GM12878 (cell line): ENCODE results near the gene ESRRB. TPM values are rescaled to one million over a fixed set of nuclear protein-coding genes. Genes with fewer than 3 reads are reported as not detected.

Experiments
- ATAC-seq: fragments of 200-7000 bp; cut with Tn5 transposase; 3 replicates; pipeline ENCODE4 v1.9.1; 2020; ENCODE audit warnings: mild to moderate bottlenecking, moderate library complexity
- BruUV-seq: library from RNA; stranded (reverse); fragments of 400-500 nt; replicated peaks from 2 replicates; lab custom pipeline; 2021; lab: Mats Ljungman, UMichigan
- CTCF ChIA-PET: fragments of 300-600 bp; sonication (Branson Sonifier 250); formaldehyde crosslinking; extraction: SDS; loops from one replicate; lab custom pipeline; 2021; ENCODE audit warnings: inconsistent platforms; lab: Yijun Ruan, JAX
- POLR2A ChIA-PET: fragments of 350-600 bp; formaldehyde crosslinking; extraction: SDS; loops from one replicate; lab custom pipeline; 2021; ENCODE audit warnings: inconsistent platforms; lab: Charles Lee
- RAD21 ChIA-PET: fragments of 300-600 bp; sonication (Branson Sonifier 250); formaldehyde crosslinking; loops from one replicate; lab custom pipeline; 2023; ENCODE audit warnings: antibody characterized with exemption; ENCODE audit not compliant: unreplicated experiment; lab: Charles Lee
- SMC1A ChIA-PET: fragments of 300-600 bp; sonication (Branson Sonifier 250); formaldehyde crosslinking; loops from one replicate; lab custom pipeline; 2023; ENCODE audit not compliant: unreplicated experiment, uncharacterized antibody; lab: Charles Lee
- DNase-seq: peaks from one replicate; pipeline ENCODE4 v3.0.0-alpha.2; 2011; ENCODE audit warnings: low read depth, low spot score
- FAIRE-seq: peaks from 3 replicates; lab custom pipeline; 2011; peaks lifted over from hg19 to GRCh38; lab: Jason Lieb, UNC
- H2AFZ ChIP-seq: 2 replicates; pipeline ENCODE4 v1.6.0; 2011; ENCODE audit warnings: low read depth, low read length, control low read depth; ENCODE audit not compliant: control insufficient read depth
- H3K27ac ChIP-seq: 2 replicates; pipeline ENCODE4 v1.5.1; 2011; ENCODE audit warnings: control low read depth; ENCODE audit not compliant: control insufficient read depth, insufficient read depth
- H3K27me3 ChIP-seq, 2 experiments: replicated peaks in 1 of 2; 2 replicates each; pipeline versions ENCODE4 v1.6.0 to v1.6.1; 2011; ENCODE audit warnings: low read length in 1 of 2; ENCODE audit not compliant: control insufficient read depth in 2 of 2, insufficient read depth in 2 of 2
- H3K36me3 ChIP-seq, 2 experiments: 2 replicates each; pipeline ENCODE4 v1.5.1; 2011; ENCODE audit warnings: low read length in 1 of 2; ENCODE audit not compliant: control insufficient read depth in 2 of 2, insufficient read depth in 2 of 2
- H3K4me1 ChIP-seq: 2 replicates; pipeline ENCODE4 v1.6.1; 2011; ENCODE audit warnings: mild to moderate bottlenecking, low read length, moderate library complexity, mixed read lengths; ENCODE audit not compliant: control insufficient read depth, insufficient read depth
- H3K4me2 ChIP-seq: 2 replicates; pipeline ENCODE4 v1.6.0; 2011; ENCODE audit warnings: control low read depth; ENCODE audit not compliant: control insufficient read depth, insufficient read depth
- H3K4me3 ChIP-seq: fragments of 200-600 bp; sonication (generic); 2 replicates; pipeline ENCODE4 v1.5.1; 2016
- H3K79me2 ChIP-seq: 2 replicates; pipeline ENCODE4 v1.6.0; 2011; ENCODE audit warnings: low read length; ENCODE audit not compliant: control insufficient read depth, insufficient read depth
- H3K9ac ChIP-seq: 2 replicates; pipeline ENCODE4 v1.8.0; 2011; ENCODE audit warnings: low read length, control low read depth, mixed read lengths; ENCODE audit not compliant: control insufficient read depth, insufficient read depth
- H3K9me3 ChIP-seq: replicated peaks from 3 replicates; pipeline ENCODE4 v1.5.1; 2011; ENCODE audit warnings: mild to moderate bottlenecking, low read length; ENCODE audit not compliant: control insufficient read depth, insufficient read depth
- H4K20me1 ChIP-seq: 2 replicates; pipeline ENCODE4 v1.6.0; 2011; ENCODE audit not compliant: control insufficient read depth, insufficient read depth
- BCL11A ChIP-seq: IDR thresholded peaks from 2 replicates; pipeline ENCODE4 v1.6.1; 2011; ENCODE audit warnings: low read depth, low read length
- BCLAF1 ChIP-seq: fragments of 450-650 bp; IDR thresholded peaks from 2 replicates; pipeline ENCODE4 v1.6.1; 2017; ENCODE audit warnings: antibody characterized with exemption, mild to moderate bottlenecking, moderate library complexity
- HCFC1 ChIP-seq: fragments of 150-350 bp; IDR thresholded peaks from 2 replicates; pipeline ENCODE4 v1.6.1; 2014; ENCODE audit warnings: low read length
- LARP7 ChIP-seq: fragments of 450-650 bp; IDR thresholded peaks from 2 replicates; pipeline ENCODE4 v1.6.1; 2017; ENCODE audit warnings: mild to moderate bottlenecking
- MLLT1 ChIP-seq: fragments of 450-650 bp; IDR thresholded peaks from 2 replicates; pipeline ENCODE4 v1.6.1; 2016; ENCODE audit warnings: mild to moderate bottlenecking
- NR2F1 ChIP-seq: fragments of 450-650 bp; conservative IDR thresholded peaks from 2 replicates; pipeline ENCODE4 v1.6.1; 2017; ENCODE audit warnings: mild to moderate bottlenecking
- PAX5 ChIP-seq: IDR thresholded peaks from 2 replicates; pipeline ENCODE4 v1.6.1; 2011; ENCODE audit warnings: low read depth, low read length, borderline replicate concordance
- SUPT20H ChIP-seq: IDR thresholded peaks from 2 replicates; pipeline ENCODE4 v1.6.1; 2011; ENCODE audit warnings: low read depth, mild to moderate bottlenecking, low read length, moderate library complexity, borderline replicate concordance; ENCODE audit not compliant: control insufficient read depth
- YBX1 ChIP-seq: fragments of 450-650 bp; IDR thresholded peaks from 2 replicates; pipeline ENCODE4 v1.6.1; 2016; ENCODE audit warnings: antibody characterized with exemption
- ZBTB33 ChIP-seq: fragments of 450-650 bp; IDR thresholded peaks from 2 replicates; pipeline ENCODE4 v1.6.1; 2017; ENCODE audit warnings: mild to moderate bottlenecking
- WGBS: methylation state at CpG from one replicate; pipeline ENCODE4 v1.1.6; 2016; ENCODE audit warnings: low lambda C conversion rate; ENCODE audit not compliant: insufficient replicate concordance, insufficient coverage; ENCODE audit errors: missing lambda C conversion rate; 5-methylcytosine and 5-hydroxymethylcytosine counted together
- in situ Hi-C: fragments of 300-500 bp; cut with MboI; formaldehyde crosslinking; loops from 9 replicates; pipeline ENCODE4 v1.14.3; 2018; ENCODE audit warnings: mixed read lengths
- intact Hi-C: fragments of 100-400 bp; cut with micrococcal nuclease; formaldehyde crosslinking; loops from one replicate; pipeline ENCODE4 v1.14.2; 2022; ENCODE audit not compliant: unreplicated experiment
- polyA plus RNA-seq, 11 experiments: library from polyadenylated mRNA; depleted of rRNA in 4 of 11; unstranded in 6 of 11; stranded (reverse) in 5 of 11; fragments of >200 nt; fragmentation: Nextera tagmentation in 4 of 11; fragmentation: Illumina TruSeq in 1 of 11; extraction: Ambion mirVana in 4 of 11; extraction: Trizol in 1 of 11; gene quantifications; 1 replicate in 1 of 11; 2 replicates in 10 of 11; pipeline versions ENCODE4 v1.2.1 to v1.2.3, GENCODE V29; 2011 to 2016; ENCODE audit warnings: inconsistent platforms in 2 of 11, missing spikeins in 2 of 11, low read depth in 1 of 11
- total RNA-seq, 4 experiments: library from RNA; depleted of rRNA in 3 of 4; stranded (reverse); fragments of >200 nt in 3 of 4; fragmentation: Illumina TruSeq in 1 of 4; extraction: Trizol in 1 of 4; gene quantifications; 2 replicates each; pipeline versions ENCODE4 v1.2.1 to v1.2.3, GENCODE V29; 2013 to 2021

The ESRRB gene
- total and polyA plus RNA-seq, 10 of the 15 experiments (the other 5 are each of a cell fraction or from before 2014, with no cell fraction given), result 0.03 to 0.73 (median 0.11) TPM; not detected in 6

GRCh38 chr14:76377735-76378074, 1.8 kb downstream of the ESRRB start:
- Histone ChIP-seq H4K20me1 (peaks cover 4% of the 10 kb centered on the region; the same call in 1 of the 2 replicates), H3K9me3 (no peaks in the 10 kb centered on the region), H3K4me2 (no peak overlapping the region), H3K4me1 (no peaks in the 10 kb centered on the region), H2AFZ (no peak overlapping the region), H3K4me3 (no peak overlapping the region), H3K79me2 (no peaks in the 10 kb centered on the region), H3K27me3 (peaks cover 17 to 25% of the 10 kb centered on the region in 2 experiments), H3K9ac (no peak overlapping the region), H3K27ac (no peak overlapping the region), H3K36me3 (no peaks in the 10 kb centered on the region)
- ChIA-PET POLR2A (no interaction called here), CTCF (interaction anchor here (1.6 to 1.7 kb wide), 2 partner anchors 10 to 327 kb away, joined by 3 to 9 read pairs; no protein-coding TSS in a partner anchor), SMC1A (interaction anchor here (0.7 to 1.4 kb wide), 2 partner anchors 10 to 282 kb away, joined by 5 read pairs; no protein-coding TSS in a partner anchor), RAD21 (no interaction called here)
- in situ Hi-C loops (no loop called here), intact Hi-C loops (no loop called here)
- WGBS, result 16% methylated on average over 5 of the region's 5 CpGs
- BruUV-seq, result no TSS peak
- DNase-seq (no peak), FAIRE-seq (no peak), ATAC-seq (no peak)
- no peak for TF ChIP-seq YBX1
- no peak for TF ChIP-seq PAX5
- TF ChIP-seq HCFC1, result no peak
- TF ChIP-seq NR2F1, result no peak
- no peak for TF ChIP-seq BCLAF1
- TF ChIP-seq MLLT1, result no peak
- TF ChIP-seq ZBTB33, result no peak
- TF ChIP-seq BCL11A, result no peak
- TF ChIP-seq LARP7, result no peak
- TF ChIP-seq SUPT20H, result no peak
